Stimulated activated CD4-positive, alpha-beta T cell treated with anti-CD3 and anti-CD28 coated beads, Interleukin-4, amount 100 ng/mL, for 48 hours (primary cell): Measurements from ENCODE around the gene FARSB.

ENCODE experiments used
- DNase-seq, 2 donors: peaks; one replicate each; pipeline ENCODE4 v3.0.0-alpha.2; 2020; ENCODE audit warnings: low read depth in 2 of 2

The FARSB gene

GRCh38 chr2:222668494-222669154, 12.7 kb upstream of the FARSB start:
- no peak for DNase-seq

GRCh38 chr2:222663479-222663878, 7.6 kb upstream of the FARSB start:
- DNase-seq, result no peak

DNA sequence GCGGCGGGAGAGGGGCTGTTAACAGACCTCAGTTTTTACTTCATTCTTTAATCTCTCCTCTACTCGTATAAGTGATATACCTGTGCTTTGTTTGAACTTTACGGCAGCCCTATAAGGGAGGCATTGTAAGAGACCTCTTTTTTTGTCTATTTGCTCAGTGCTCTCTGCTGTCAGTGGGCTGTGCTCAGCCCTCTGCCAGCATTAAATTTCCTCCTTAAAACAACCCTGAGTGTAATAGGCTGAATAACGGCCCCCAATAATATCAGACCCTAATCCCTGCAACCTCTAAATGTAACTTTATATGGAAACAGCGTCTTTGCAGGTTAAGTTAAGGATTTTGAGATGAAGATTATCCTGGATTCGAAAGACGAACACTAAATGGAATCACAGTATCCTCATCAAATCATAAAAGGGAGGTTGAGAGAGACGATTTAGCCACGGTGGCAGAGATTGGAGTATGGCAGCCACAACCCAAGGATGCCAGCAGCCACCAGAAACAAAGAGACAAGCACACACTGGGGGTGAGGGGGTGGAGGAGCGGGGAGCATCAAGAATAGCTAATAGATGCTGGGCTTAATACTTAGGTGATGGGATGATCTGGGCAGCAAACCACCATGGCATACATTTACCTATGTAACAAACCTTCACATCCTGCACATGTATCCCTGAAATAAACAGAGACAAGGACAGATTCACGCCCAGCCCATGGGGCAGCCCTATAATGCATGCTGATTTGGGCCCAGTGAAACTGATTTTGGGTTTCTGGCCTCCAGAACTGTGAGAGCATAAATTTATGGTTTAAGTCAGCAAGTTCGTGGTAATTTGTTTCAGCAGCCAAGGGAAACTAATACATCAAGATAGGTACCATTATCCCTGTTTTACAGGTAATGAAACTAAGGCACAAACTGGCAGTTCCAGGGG, 894 bp upstream of the FARSB start:
- no peak for DNase-seq

DNA sequence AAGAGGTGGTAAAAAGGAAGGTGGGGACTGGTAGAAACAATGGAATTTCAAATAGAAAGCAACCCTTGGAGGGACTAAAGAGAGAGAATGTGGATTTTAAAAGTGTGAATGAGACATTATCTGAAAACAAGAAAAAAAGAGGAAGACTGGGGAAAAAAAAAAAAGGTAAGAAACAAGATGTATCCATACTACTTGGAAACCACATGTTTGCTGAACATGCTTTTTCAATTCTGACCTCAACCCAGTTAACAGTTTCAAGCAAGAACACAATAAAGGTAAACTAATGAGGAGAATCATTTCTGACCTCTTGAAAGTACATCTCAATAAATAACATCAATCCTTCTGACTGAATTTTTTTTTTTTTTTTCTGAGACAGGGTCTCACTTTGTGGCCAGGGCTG, 2.6 kb downstream of the FARSB start:
- DNase-seq, result no peak

- no peak for DNase-seq
Observed at GRCh38 chr2:222652491-222653255, 3.2 kb downstream of the FARSB start.

- no peak for DNase-seq
Observed at GRCh38 chr2:222651718-222652418, 4.0 kb downstream of the FARSB start.

- DNase-seq, result no peak
Observed at GRCh38 chr2:222649801-222650200, 6.1 kb downstream of the FARSB start.

- no peak for DNase-seq
Observed at GRCh38 chr2:222646008-222646407, 9.9 kb downstream of the FARSB start.

DNA sequence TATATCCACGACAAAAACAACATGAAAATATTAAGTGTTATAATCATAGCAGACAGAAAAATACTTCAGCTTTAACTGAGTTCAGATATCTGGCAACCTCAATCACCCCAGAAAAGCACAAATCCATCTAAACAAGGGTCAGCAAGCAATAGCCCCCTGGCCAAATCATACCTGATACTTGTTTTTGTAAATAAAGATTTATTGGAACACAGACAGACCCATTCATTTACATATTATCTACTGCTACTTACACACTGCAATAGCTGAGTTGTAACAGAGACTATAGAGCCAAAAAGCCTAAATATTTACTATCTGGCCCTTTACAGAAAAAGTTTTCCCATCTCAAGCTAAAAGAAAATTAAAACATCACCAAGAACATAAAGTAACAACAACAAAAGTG, 12.8 kb downstream of the FARSB start:
- DNase-seq, result no peak

DNA sequence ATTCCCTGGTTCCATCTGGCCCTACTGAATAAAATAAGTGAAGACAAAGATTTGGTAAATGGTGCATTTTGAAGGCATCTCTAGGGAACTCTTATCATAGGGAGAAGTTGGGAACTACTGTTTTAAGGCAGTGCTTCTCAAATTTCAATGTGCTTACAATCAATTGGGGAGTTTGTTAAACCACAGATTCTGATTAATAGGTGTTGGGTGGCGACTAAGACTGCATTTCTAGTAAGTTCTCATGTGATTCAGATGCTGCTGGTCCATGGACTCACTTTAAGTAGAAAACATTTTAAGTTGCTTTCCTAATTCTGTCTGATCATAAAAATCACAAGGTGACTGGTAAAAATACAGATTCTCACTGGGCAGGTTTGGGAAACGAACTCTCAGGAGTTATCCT, 14.6 kb downstream of the FARSB start:
- no peak for DNase-seq

GRCh38 chr2:222637067-222637466, 18.8 kb downstream of the FARSB start:
- DNase-seq, result no peak

- DNase-seq, result no peak
Observed at GRCh38 chr2:222635295-222635694, 20.6 kb downstream of the FARSB start.

GRCh38 chr2:222627764-222628163, 28.1 kb downstream of the FARSB start:
- DNase-seq, result no peak

DNA sequence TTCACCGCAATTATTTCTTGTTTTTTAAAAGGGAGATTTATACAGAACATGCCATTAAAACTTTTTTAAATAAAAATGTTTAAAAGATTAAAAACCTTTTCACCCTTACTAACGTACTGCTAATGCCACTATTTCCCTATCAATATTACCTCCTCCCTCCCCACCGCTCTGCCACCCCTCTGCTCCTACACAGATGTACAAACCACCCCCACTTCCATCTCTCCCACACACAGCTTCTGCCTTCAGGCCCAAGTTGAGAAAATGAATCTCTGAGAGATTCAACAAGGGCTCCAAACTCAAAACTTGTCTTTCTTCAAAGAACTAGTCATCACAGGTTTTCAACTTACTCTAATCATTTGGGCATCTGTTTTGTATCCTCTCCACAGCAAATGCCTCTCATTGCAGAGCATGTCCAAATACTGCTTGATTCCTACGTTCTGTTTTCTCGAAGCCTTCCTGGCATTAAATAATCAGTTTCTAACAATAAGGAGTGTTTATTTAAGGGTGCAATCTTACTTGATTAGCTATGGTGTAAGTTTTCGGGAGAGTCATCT, 32.1 kb downstream of the FARSB start:
- no peak for DNase-seq

- DNase-seq, result no peak
Observed at GRCh38 chr2:222622910-222623309, 33.0 kb downstream of the FARSB start.

- DNase-seq, result no peak
Observed at GRCh38 chr2:222621893-222622292, 34.0 kb downstream of the FARSB start.

GRCh38 chr2:222615320-222615719, 40.6 kb downstream of the FARSB start:
- no peak for DNase-seq

DNA sequence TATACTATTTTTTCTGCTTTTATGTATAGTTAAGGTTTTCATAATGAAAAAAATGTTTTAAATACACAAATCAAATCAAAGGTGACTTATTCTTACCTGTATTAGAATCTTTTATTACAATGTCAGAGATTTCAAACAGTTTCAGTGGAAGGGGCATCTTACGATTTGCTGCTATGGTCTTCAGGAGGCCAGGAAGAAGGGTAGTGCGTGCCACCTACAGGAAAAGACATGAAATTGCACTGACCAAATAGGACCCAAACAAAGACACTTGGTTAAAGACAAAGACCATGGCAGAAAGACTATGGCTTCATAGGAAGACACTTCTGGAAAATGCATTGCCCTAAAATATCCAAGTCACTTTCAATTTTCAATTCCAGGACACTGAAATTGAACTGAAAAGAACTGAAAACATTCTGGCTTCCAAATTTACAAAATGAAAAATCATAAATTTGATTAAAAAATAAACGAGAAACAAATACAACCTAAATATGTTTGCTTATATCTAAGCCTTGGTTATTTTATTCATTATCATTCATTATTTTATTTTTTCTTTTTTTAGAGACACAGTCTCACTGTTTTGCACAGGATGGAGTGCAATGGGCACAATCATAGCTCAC, 42.1 kb downstream of the FARSB start:
- no peak for DNase-seq

GRCh38 chr2:222611684-222612083, 44.2 kb downstream of the FARSB start:
- no peak for DNase-seq

- no peak for DNase-seq
Observed at GRCh38 chr2:222610746-222611145, 45.1 kb downstream of the FARSB start.

GRCh38 chr2:222609381-222609780, 46.5 kb downstream of the FARSB start:
- DNase-seq, result no peak
